Measurements from ENCODE around the gene PTPRH.

Gene PTPRH

DNA sequence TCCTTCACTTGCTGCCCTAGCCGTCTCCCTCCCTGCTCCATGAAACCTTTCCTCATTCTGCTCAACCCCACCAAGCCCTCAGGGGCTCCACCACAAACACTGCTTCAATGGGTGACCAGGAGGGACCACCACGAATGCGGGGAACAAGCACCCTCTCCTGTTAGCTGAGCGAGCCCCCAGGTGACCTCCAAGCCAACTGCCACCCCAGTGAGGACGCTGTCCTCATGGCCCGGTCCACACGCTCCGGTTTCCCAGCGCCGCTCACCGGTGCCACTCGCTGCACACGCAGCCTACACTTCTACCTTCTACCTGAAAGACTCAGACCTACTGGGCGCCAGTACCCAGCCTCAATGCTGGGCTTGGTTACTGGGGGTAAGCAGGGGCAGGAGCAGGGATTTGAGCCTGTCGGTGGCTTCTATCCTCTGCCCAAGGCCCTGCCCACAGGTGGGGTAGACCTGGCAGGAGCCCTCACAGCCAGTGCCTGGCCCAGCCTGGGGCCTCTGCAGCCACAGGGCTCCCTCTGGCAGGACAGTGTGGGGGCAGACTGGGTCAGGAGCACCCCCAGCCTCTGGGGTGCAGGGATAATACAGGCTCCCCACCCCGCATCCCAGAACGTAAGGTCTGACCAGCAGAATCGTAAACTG is 20.0 kb upstream of the PTPRH start:
- Histone ChIP-seq H3K4me1 (ENCODE audit: insufficient read depth, poor library complexity, severe bottlenecking) (no peaks in the 10 kb centered on the region), H3K36me3 (ENCODE audit: low read depth) (peaks cover 41% of the 10 kb centered on the region), H3K9me3 (ENCODE audit: severe bottlenecking) (no peaks in the 10 kb centered on the region), H3K4me3 (ENCODE audit: severe bottlenecking) (no peak overlapping the region), H3K27me3 (ENCODE audit: insufficient read depth, poor library complexity, severe bottlenecking) (no peaks in the 10 kb centered on the region), H3K27ac (ENCODE audit: poor library complexity, severe bottlenecking) (no peak overlapping the region)
- TF ChIP-seq CTCF (IDR thresholded peaks at IDR 0.05; ENCODE audit: poor library complexity, severe bottlenecking) = no peak
- ATAC-seq (ENCODE audit: low read depth) (no peak), DNase-seq (ENCODE audit: low spot score) (no peak)

GRCh38 chr19:55228403-55229031 is 19.2 kb upstream of the PTPRH start, which contains the start of gene TMEM86B:
Gene TMEM86B, minus strand, starts transcription at chr19:55228763. Its CDS starts 22 bp downstream, at chr19:55228741.
- Histone ChIP-seq H3K9me3 (ENCODE audit: severe bottlenecking) (no peaks in the 10 kb centered on the region), H3K27me3 (ENCODE audit: insufficient read depth, poor library complexity, severe bottlenecking) (no peaks in the 10 kb centered on the region), H3K4me3 (ENCODE audit: severe bottlenecking) (no peak within 1 kb of the TSS), H3K36me3 (ENCODE audit: low read depth) (peaks cover 33% of the 10 kb centered on the region), H3K4me1 (ENCODE audit: insufficient read depth, poor library complexity, severe bottlenecking) (no peaks in the 10 kb centered on the region), H3K27ac (ENCODE audit: poor library complexity, severe bottlenecking) (no peak within 1 kb of the TSS)
- ATAC-seq (ENCODE audit: low read depth) = no peak
- DNase-seq (ENCODE audit: low spot score) = no peak
- TF ChIP-seq CTCF (IDR thresholded peaks at IDR 0.05; ENCODE audit: poor library complexity, severe bottlenecking) = no peak

- no peaks in the 10 kb centered on the region for H3K27me3 ChIP-seq (ENCODE audit: insufficient read depth, poor library complexity, severe bottlenecking)
- no peaks in the 10 kb centered on the region for H3K9me3 ChIP-seq (ENCODE audit: severe bottlenecking)
- no peak for TF ChIP-seq CTCF (IDR thresholded peaks at IDR 0.05; ENCODE audit: poor library complexity, severe bottlenecking)
- ATAC-seq (ENCODE audit: low read depth) (no peak), DNase-seq (ENCODE audit: low spot score) (no peak)
- peaks cover 28% of the 10 kb centered on the region for H3K36me3 ChIP-seq (ENCODE audit: low read depth)
- H3K27ac ChIP-seq (ENCODE audit: poor library complexity, severe bottlenecking) = no peak overlapping the region
- no peaks in the 10 kb centered on the region for H3K4me1 ChIP-seq (ENCODE audit: insufficient read depth, poor library complexity, severe bottlenecking)
- H3K4me3 ChIP-seq (ENCODE audit: severe bottlenecking) = no peak overlapping the region
These were observed 18.7 kb upstream of the PTPRH start for GRCh38 chr19:55228015-55228391.

DNA sequence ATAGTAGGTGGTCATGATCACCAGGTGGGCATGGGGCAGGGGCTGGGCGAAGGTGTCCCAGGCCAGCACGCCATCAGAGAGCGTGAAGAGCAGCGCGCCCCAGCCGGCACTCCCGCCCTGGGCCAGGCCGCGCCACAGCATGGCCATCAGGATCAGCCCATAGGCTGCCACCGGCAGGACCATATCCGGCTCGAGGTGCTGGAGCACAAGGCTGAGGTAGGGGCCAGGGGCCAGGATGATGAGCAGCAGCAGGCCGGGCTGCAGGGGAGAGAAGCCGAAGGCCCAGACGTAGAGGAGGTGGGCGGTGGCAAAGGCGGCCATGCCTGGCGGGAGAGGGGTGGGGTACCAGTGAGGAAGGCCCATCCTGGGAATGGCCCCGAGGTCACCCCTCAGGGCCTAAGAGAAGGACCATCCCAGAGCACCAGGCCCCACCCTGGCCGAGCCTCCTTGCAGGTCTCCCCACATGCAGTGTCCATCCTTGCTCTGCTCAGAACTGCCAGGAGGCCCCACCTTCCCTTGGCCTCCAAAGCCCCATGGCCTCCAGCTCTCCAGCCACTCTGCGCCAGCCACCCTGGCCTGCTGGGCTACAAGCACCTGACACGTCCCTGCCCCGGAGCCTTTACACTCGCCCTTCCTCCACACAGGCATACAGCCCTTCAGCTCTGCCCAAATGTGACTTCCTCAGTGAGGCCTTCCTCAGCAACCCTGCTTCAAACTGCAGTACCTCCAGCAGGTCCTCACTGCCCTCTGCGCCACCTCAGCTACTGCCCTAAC is 18.1 kb upstream of the PTPRH start:
- H3K27ac ChIP-seq (ENCODE audit: poor library complexity, severe bottlenecking) = no peak overlapping the region
- no peaks in the 10 kb centered on the region for H3K27me3 ChIP-seq (ENCODE audit: insufficient read depth, poor library complexity, severe bottlenecking)
- peaks cover 23% of the 10 kb centered on the region for H3K36me3 ChIP-seq (ENCODE audit: low read depth)
- DNase-seq (ENCODE audit: low spot score) (no peak), ATAC-seq (ENCODE audit: low read depth) (peak; percentile 8; the same call in 1 of the 3 replicates)
- no peak overlapping the region for H3K4me3 ChIP-seq (ENCODE audit: severe bottlenecking)
- no peak for TF ChIP-seq CTCF (IDR thresholded peaks at IDR 0.05; ENCODE audit: poor library complexity, severe bottlenecking)
- H3K4me1 ChIP-seq (ENCODE audit: insufficient read depth, poor library complexity, severe bottlenecking) = no peaks in the 10 kb centered on the region
- H3K9me3 ChIP-seq (ENCODE audit: severe bottlenecking) = no peaks in the 10 kb centered on the region

Data from RWPE2 (cell line).